Measurements from ENCODE around the gene DEFB128. TPM values are rescaled to one million over a fixed set of nuclear protein-coding genes. Genes with fewer than 3 reads are reported as not detected.

The DEFB128 gene
- total and polyA plus RNA-seq, 2 experiments from 2014 or later: not detected

GRCh38 chr20:237489-237888 lies 48.0 kb upstream of the DEFB128 start (continued):
- TF ChIP-seq ETS1 (IDR thresholded peaks at IDR 0.05) (no peak), ZNF114 (CRISPR knock-in tag; IDR thresholded peaks at IDR 0.05) (no peak)

GRCh38 chr20:235891-236290 lies 46.4 kb upstream of the DEFB128 start:
- no peak for DNase-seq (ENCODE audit: low spot score)
- H3K4me1 ChIP-seq (ENCODE audit: insufficient read depth): no peaks in the 10 kb centered on the region
- H2AFZ ChIP-seq: no peak overlapping the region
- H3K4me3 ChIP-seq: no peak overlapping the region
- Mint-ChIP-seq H3K27me3 (ENCODE audit: insufficient read depth, low read depth, poor library complexity) (peaks cover 7% of the 10 kb centered on the region), H3K36me3 (ENCODE audit: low read depth) (no peaks in the 10 kb centered on the region), H3K4me1 (no peaks in the 10 kb centered on the region), H3K4me3 (no peak overlapping the region), H3K27ac (no peak overlapping the region), H3K9me3 (no peaks in the 10 kb centered on the region)
- TF ChIP-seq ETS1 (IDR thresholded peaks at IDR 0.05) (no peak), CTCF (conservative IDR thresholded peaks at IDR 0.05; ENCODE audit: low read depth in 2 of 2) (peak in 1 of 2 experiments; percentile 47; a peak in 2 of 4 replicates)
- peaks cover 57% of the 10 kb centered on the region for H3K27me3 ChIP-seq (ENCODE audit: insufficient read depth)
- H3K4me2 ChIP-seq: no peak overlapping the region
- no peak overlapping the region for H3K27ac ChIP-seq (ENCODE audit: low read depth)
- H3F3A ChIP-seq (replicated peaks; ENCODE audit: low read depth): no peaks in the 10 kb centered on the region
- H3K9me2 ChIP-seq (ENCODE audit: insufficient read depth): no peaks in the 10 kb centered on the region
- H4K20me1 ChIP-seq (replicated peaks; ENCODE audit: insufficient read depth): no peaks in the 10 kb centered on the region
- no peaks in the 10 kb centered on the region for H3K79me2 ChIP-seq (replicated peaks; ENCODE audit: insufficient read depth)
- peak; percentile 47; the same call in 2 of the 3 replicates for ATAC-seq
- H3K36me3 ChIP-seq (ENCODE audit: insufficient read depth): no peaks in the 10 kb centered on the region

- no peak for DNase-seq (ENCODE audit: low spot score)
- H3K4me2 ChIP-seq: no peak overlapping the region
- TF ChIP-seq JUNB (IDR thresholded peaks at IDR 0.05; ENCODE audit: unreplicated experiment) (no peak), EZH2phosphoT487 (IDR thresholded peaks at IDR 0.05; ENCODE audit: unreplicated experiment) (no peak), ZNF462 (CRISPR knock-in tag; IDR thresholded peaks at IDR 0.05) (no peak), ETS1 (IDR thresholded peaks at IDR 0.05) (no peak), STAT1 (IDR thresholded peaks at IDR 0.05; ENCODE audit: unreplicated experiment) (no peak)
Measured at GRCh38 chr20:227439-228105, 38.1 kb upstream of the DEFB128 start.

More at GRCh38 chr20:227439-228105, 38.1 kb upstream of the DEFB128 start:
- H3K4me1 Mint-ChIP-seq: no peaks in the 10 kb centered on the region
- H3K9me3 Mint-ChIP-seq: no peaks in the 10 kb centered on the region
- Histone ChIP-seq H3K36me3 (ENCODE audit: insufficient read depth) (no peaks in the 10 kb centered on the region), H3K4me1 (ENCODE audit: insufficient read depth) (0 out of 2 replicates have a peak, but pooled peaks cover 5% of the 10 kb centered on the region), H3K9me2 (ENCODE audit: insufficient read depth) (no peaks in the 10 kb centered on the region), H3K27ac (ENCODE audit: low read depth) (no peak overlapping the region), H3K79me2 (replicated peaks; ENCODE audit: insufficient read depth) (no peaks in the 10 kb centered on the region), H3F3A (replicated peaks; ENCODE audit: low read depth) (no peaks in the 10 kb centered on the region), H3K27me3 (ENCODE audit: insufficient read depth) (peaks cover 40% of the 10 kb centered on the region), H2AFZ (no peak overlapping the region), H4K20me1 (replicated peaks; ENCODE audit: insufficient read depth) (no peaks in the 10 kb centered on the region), H3K4me3 (no peak overlapping the region)
- peaks cover 3% of the 10 kb centered on the region for H3K27me3 Mint-ChIP-seq (ENCODE audit: insufficient read depth, low read depth, poor library complexity)
- H3K36me3 Mint-ChIP-seq (ENCODE audit: low read depth): no peaks in the 10 kb centered on the region
- no peak overlapping the region for H3K27ac Mint-ChIP-seq
- H3K4me3 Mint-ChIP-seq: no peak overlapping the region
- no peak for ATAC-seq

All from GM23338 (cell line).